SK-N-SH (cell line): ENCODE results near the gene SLC22A14. TPM values are rescaled to one million over a fixed set of nuclear protein-coding genes. Genes with fewer than 3 reads are reported as not detected.

Experiments used
- CTCF ChIA-PET: fragments of 300-600, 350-600 bp; formaldehyde crosslinking; extraction: SDS; loops from one replicate; lab custom pipeline; 2021; lab: Yijun Ruan, JAX
- POLR2A ChIA-PET: fragments of 350-600 bp; sonication (Branson Sonifier 250); formaldehyde crosslinking; extraction: SDS; loops from one replicate; lab custom pipeline; 2020; ENCODE audit warnings: antibody characterized with exemption, inconsistent platforms; lab: Yijun Ruan, JAX
- DNase-seq: peaks from one replicate; pipeline ENCODE4 v3.0.0; 2012
- H2AFZ ChIP-seq: fragments of 200-600 bp; sonication (generic); 2 replicates; pipeline ENCODE4 v1.8.1; 2016; ENCODE audit warnings: antibody characterized with exemption, mild to moderate bottlenecking, low read depth
- H3F3A ChIP-seq: fragments of 200-600 bp; sonication (generic); replicated peaks from 2 replicates; pipeline ENCODE3; 2016; ENCODE audit warnings: antibody characterized with exemption, mild to moderate bottlenecking; ENCODE audit not compliant: insufficient read depth
- H3K27ac ChIP-seq, 2 experiments: fragments of 200-500 bp in 1 of 2; fragments of 200-600 bp in 1 of 2; sonication (Bioruptor generic) in 1 of 2; sonication (generic), shearing (Covaris generic) in 1 of 2; 2 replicates each; pipeline versions ENCODE4 v1.5.1 to v1.6.1; 2014 to 2016; ENCODE audit warnings: low read depth in 2 of 2, inconsistent platforms in 1 of 2, low read length in 1 of 2, mild to moderate bottlenecking in 1 of 2, mixed read lengths in 1 of 2
- H3K27me3 ChIP-seq: fragments of 200-600 bp; sonication (generic), shearing (Covaris generic); 2 replicates; pipeline ENCODE4 v1.6.1; 2016; ENCODE audit warnings: mixed run types; ENCODE audit not compliant: insufficient read depth
- H3K36me3 ChIP-seq, 2 experiments: fragments of 200-500 bp in 1 of 2; fragments of 200-600 bp in 1 of 2; sonication (Bioruptor generic) in 1 of 2; sonication (generic) in 1 of 2; replicated peaks in 1 of 2; 2 replicates each; pipeline versions ENCODE3 to v1.5.1; 2014 to 2016; ENCODE audit warnings: low read length in 1 of 2, mild to moderate bottlenecking in 1 of 2; ENCODE audit not compliant: insufficient read depth in 2 of 2, control insufficient read depth in 1 of 2
- H3K4me1 ChIP-seq, 2 experiments: fragments of 200-500 bp in 1 of 2; fragments of 200-600 bp in 1 of 2; sonication (Bioruptor generic) in 1 of 2; sonication (generic), shearing (Covaris generic) in 1 of 2; 2 replicates each; pipeline versions ENCODE4 v1.5.1 to v1.6.1; 2014 to 2016; ENCODE audit warnings: low read depth in 1 of 2, low read length in 1 of 2, mixed run types in 1 of 2; ENCODE audit not compliant: insufficient read depth in 2 of 2, control insufficient read depth in 1 of 2
- H3K4me2 ChIP-seq: fragments of 200-600 bp; sonication (generic), shearing (Covaris generic); 2 replicates; pipeline ENCODE4 v1.6.1; 2017; ENCODE audit warnings: mixed run types
- H3K4me3 ChIP-seq, 2 experiments: fragments of 200-500 bp in 1 of 2; fragments of 200-600 bp in 1 of 2; sonication (Bioruptor generic) in 1 of 2; sonication (generic), shearing (Covaris generic) in 1 of 2; 2 replicates each; pipeline versions ENCODE4 v1.5.1 to v1.8.1; 2014 to 2016; ENCODE audit warnings: low read depth in 2 of 2, inconsistent platforms in 1 of 2, low read length in 1 of 2, mild to moderate bottlenecking in 1 of 2, mixed read lengths in 1 of 2, moderate library complexity in 1 of 2
- H3K79me2 ChIP-seq: fragments of 200-600 bp; sonication (generic); 2 replicates; pipeline ENCODE4 v1.8.1; 2017; ENCODE audit warnings: mild to moderate bottlenecking; ENCODE audit not compliant: insufficient read depth
- H3K9ac ChIP-seq: fragments of 200-600 bp; sonication (generic); 2 replicates; pipeline ENCODE4 v1.6.1; 2017; ENCODE audit warnings: mixed run types
- H3K9me2 ChIP-seq: fragments of 200-600 bp; sonication (generic); 2 replicates; pipeline ENCODE4 v1.6.1; 2017; ENCODE audit warnings: mixed run types
- H3K9me3 ChIP-seq: fragments of 200-600 bp; sonication (generic); 2 replicates; pipeline ENCODE4 v1.6.1; 2017; ENCODE audit warnings: mixed run types, mild to moderate bottlenecking, moderate library complexity
- H4K20me1 ChIP-seq: fragments of 200-600 bp; sonication (generic); 2 replicates; pipeline ENCODE4 v1.6.1; 2017; ENCODE audit warnings: mild to moderate bottlenecking, mixed run types; ENCODE audit not compliant: insufficient read depth
- CHD2 ChIP-seq: fragments of 150-350 bp; IDR thresholded peaks from 2 replicates; pipeline ENCODE4 v1.6.1; 2018; ENCODE audit warnings: low read length; ENCODE audit not compliant: partially characterized antibody
- CTCF ChIP-seq: fragments of 200-600 bp; sonication (generic); IDR thresholded peaks from 2 replicates; pipeline ENCODE4 v1.6.1; 2017; ENCODE audit warnings: antibody characterized with exemption, mild to moderate bottlenecking, moderate library complexity
- EP300 ChIP-seq, 2 experiments: IDR thresholded peaks; 2 replicates each; pipeline versions ENCODE4 v1.4.0 to v1.6.1; 2012; ENCODE audit warnings: borderline replicate concordance in 1 of 2, low read depth in 1 of 2, low read length in 1 of 2
- EZH2phosphoT487 ChIP-seq: fragments of 200-600 bp; sonication (generic); IDR thresholded peaks from 2 replicates; pipeline ENCODE4 v1.6.1; 2017; ENCODE audit warnings: low read depth, mixed run types, mild to moderate bottlenecking, antibody characterized with exemption, moderate library complexity, borderline replicate concordance
- FOXJ3 ChIP-seq: sonication (generic); formaldehyde crosslinking; IDR thresholded peaks from 2 replicates; pipeline ENCODE4 v1.5.1; 2020; ENCODE audit warnings: mild to moderate bottlenecking, missing genetic modification reagents
- FOXM1 ChIP-seq: IDR thresholded peaks from 2 replicates; pipeline ENCODE4 v1.4.0; 2012; ENCODE audit warnings: low read depth, mild to moderate bottlenecking
- GABPA ChIP-seq: IDR thresholded peaks from 2 replicates; pipeline ENCODE4 v1.4.0; 2012; ENCODE audit warnings: low read depth, mild to moderate bottlenecking
- IRF3 ChIP-seq: fragments of 150-350 bp; IDR thresholded peaks from 2 replicates; pipeline ENCODE4 v1.6.1; 2016; ENCODE audit warnings: mild to moderate bottlenecking, low read depth, low read length
- NRF1 ChIP-seq: IDR thresholded peaks from 2 replicates; pipeline ENCODE4 v1.6.1; 2012; ENCODE audit warnings: low read depth, mild to moderate bottlenecking, low read length
- RFX5 ChIP-seq: IDR thresholded peaks from 2 replicates; pipeline ENCODE4 v1.6.1; 2012; ENCODE audit warnings: mild to moderate bottlenecking, improper control_type of control experiment, low read length
- RXRA ChIP-seq: IDR thresholded peaks from 2 replicates; pipeline ENCODE4 v1.4.0; 2012; ENCODE audit warnings: low read depth, mild to moderate bottlenecking, borderline replicate concordance
- SIN3A ChIP-seq: IDR thresholded peaks from 2 replicates; pipeline ENCODE4 v1.6.1; 2012; ENCODE audit warnings: low read depth, mild to moderate bottlenecking, low read length, moderate library complexity, borderline replicate concordance
- SMC3 ChIP-seq: IDR thresholded peaks from 2 replicates; pipeline ENCODE4 v1.6.1; 2012; ENCODE audit warnings: low read depth, low read length, improper control_type of control experiment
- TAF1 ChIP-seq: IDR thresholded peaks from 2 replicates; pipeline ENCODE4 v1.6.1; 2012; ENCODE audit warnings: low read depth, mild to moderate bottlenecking, low read length, moderate library complexity, borderline replicate concordance
- TCF12 ChIP-seq: IDR thresholded peaks from 2 replicates; pipeline ENCODE4 v1.4.0; 2012
- USF1 ChIP-seq: IDR thresholded peaks from 2 replicates; pipeline ENCODE4 v1.4.0; 2012; ENCODE audit warnings: low read depth, borderline replicate concordance
- WGBS: methylation state at CpG from one replicate; pipeline ENCODE4 v1.1.6; 2017; ENCODE audit warnings: low lambda C conversion rate; 5-methylcytosine and 5-hydroxymethylcytosine counted together
- polyA plus RNA-seq, 3 experiments: library from polyadenylated mRNA; depleted of rRNA; stranded (reverse); fragments of >200 nt; gene quantifications; 2 replicates each; pipeline ENCODE4 v1.2.3, GENCODE V29; 2012
- TF ChIP-seq, protein P1 (sequence below): IDR thresholded peaks from 2 replicates; pipeline ENCODE4 v1.6.1; 2012; ENCODE audit warnings: mild to moderate bottlenecking, low read depth, low read length, moderate library complexity

The SLC22A14 gene
- polyA plus RNA-seq, 1 of the 3 experiments (the other 2 are of a cell fraction) = 0.16 TPM

GRCh38 chr3:38312356-38312755 is 30.3 kb downstream of the SLC22A14 start:
- no peak overlapping the region for H3K27ac ChIP-seq
- no peak for DNase-seq
- no peak overlapping the region for H3K4me3 ChIP-seq
- ChIA-PET CTCF (interaction anchor here (0.9 to 3.5 kb wide), 2 partner anchors 15 to 34 kb away, joined by 3 to 15 read pairs; partner anchors contain the start of gene XYLB), POLR2A (no interaction called here)
- no peaks in the 10 kb centered on the region for H3K36me3 ChIP-seq
- H3K27me3 ChIP-seq = no peaks in the 10 kb centered on the region; the same call in 1 of the 2 replicates
- H3K9ac ChIP-seq = no peak overlapping the region
- H3K4me2 ChIP-seq = no peak overlapping the region
- no peak for TF ChIP-seq NRF1
- TF ChIP-seq, protein P1, sequence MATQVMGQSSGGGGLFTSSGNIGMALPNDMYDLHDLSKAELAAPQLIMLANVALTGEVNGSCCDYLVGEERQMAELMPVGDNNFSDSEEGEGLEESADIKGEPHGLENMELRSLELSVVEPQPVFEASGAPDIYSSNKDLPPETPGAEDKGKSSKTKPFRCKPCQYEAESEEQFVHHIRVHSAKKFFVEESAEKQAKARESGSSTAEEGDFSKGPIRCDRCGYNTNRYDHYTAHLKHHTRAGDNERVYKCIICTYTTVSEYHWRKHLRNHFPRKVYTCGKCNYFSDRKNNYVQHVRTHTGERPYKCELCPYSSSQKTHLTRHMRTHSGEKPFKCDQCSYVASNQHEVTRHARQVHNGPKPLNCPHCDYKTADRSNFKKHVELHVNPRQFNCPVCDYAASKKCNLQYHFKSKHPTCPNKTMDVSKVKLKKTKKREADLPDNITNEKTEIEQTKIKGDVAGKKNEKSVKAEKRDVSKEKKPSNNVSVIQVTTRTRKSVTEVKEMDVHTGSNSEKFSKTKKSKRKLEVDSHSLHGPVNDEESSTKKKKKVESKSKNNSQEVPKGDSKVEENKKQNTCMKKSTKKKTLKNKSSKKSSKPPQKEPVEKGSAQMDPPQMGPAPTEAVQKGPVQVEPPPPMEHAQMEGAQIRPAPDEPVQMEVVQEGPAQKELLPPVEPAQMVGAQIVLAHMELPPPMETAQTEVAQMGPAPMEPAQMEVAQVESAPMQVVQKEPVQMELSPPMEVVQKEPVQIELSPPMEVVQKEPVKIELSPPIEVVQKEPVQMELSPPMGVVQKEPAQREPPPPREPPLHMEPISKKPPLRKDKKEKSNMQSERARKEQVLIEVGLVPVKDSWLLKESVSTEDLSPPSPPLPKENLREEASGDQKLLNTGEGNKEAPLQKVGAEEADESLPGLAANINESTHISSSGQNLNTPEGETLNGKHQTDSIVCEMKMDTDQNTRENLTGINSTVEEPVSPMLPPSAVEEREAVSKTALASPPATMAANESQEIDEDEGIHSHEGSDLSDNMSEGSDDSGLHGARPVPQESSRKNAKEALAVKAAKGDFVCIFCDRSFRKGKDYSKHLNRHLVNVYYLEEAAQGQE = no peak
- no peak for TF ChIP-seq TCF12
- no peak for TF ChIP-seq SMC3
- no peak for TF ChIP-seq SIN3A
- no peak for TF ChIP-seq CHD2
- TF ChIP-seq EP300 (IDR thresholded peaks at IDR 0.05; ENCODE audit: borderline replicate concordance in 1 of 2, low read depth in 1 of 2, low read length in 1 of 2) = no peak
- no peak for TF ChIP-seq RXRA
- TF ChIP-seq FOXM1 = no peak
- no peak for TF ChIP-seq GABPA
- TF ChIP-seq TAF1 = no peak
- no peak for TF ChIP-seq IRF3
- TF ChIP-seq FOXJ3 (CRISPR knock-in tag) = no peak
- H2AFZ ChIP-seq = no peak overlapping the region
- WGBS = 69% methylated on average over 3 of the region's 3 CpGs
- H3K9me2 ChIP-seq = no peaks in the 10 kb centered on the region
- H3K79me2 ChIP-seq = no peaks in the 10 kb centered on the region
- peaks cover 0 to 22% of the 10 kb centered on the region in 2 experiments; a peak in 1 of 4 replicates for H3K4me1 ChIP-seq
- H4K20me1 ChIP-seq = no peaks in the 10 kb centered on the region
- no peaks in the 10 kb centered on the region for H3K9me3 ChIP-seq
- no peaks in the 10 kb centered on the region for H3F3A ChIP-seq

DNA sequence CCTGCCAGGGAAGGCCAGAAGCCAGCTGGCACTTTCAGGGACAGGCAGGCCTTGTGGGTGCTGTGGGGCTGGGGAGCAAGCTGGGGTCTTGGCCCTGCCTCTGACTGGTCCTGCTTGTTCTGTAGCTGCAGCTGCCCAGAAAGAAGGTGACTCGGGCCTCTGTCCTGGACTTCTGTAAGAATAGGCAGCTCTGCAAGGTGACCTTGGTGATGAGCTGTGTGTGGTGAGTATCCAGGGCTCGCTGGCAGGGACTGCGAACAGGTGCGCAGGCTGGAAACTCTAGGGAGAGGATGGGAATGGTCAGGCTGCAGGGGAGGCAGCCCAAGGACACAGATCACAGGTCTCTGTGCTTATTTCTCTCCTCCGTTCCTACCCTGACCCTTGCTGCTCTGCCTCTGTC is 31.2 kb downstream of the SLC22A14 start:
- no peaks in the 10 kb centered on the region for H3K9me2 ChIP-seq
- H4K20me1 ChIP-seq = no peaks in the 10 kb centered on the region
- no peak overlapping the region for H3K4me2 ChIP-seq
- H2AFZ ChIP-seq = no peak overlapping the region
- CTCF ChIA-PET = interaction anchor here (0.9 to 3.5 kb wide), 3 partner anchors 15 to 33 kb away, joined by 3 to 15 read pairs (median 3); partner anchors contain the start of gene XYLB
- TF ChIP-seq CTCF (no peak), IRF3 (no peak), TCF12 (no peak), RFX5 (no peak), EZH2phosphoT487 (no peak), USF1 (no peak)
- TF ChIP-seq, all 33 proteins: peak for 0
- WGBS = 68% methylated on average over 5 of the region's 5 CpGs
- POLR2A ChIA-PET = interaction anchor here (1.0 kb wide), 1 partner anchor 176 kb away, joined by 3 read pairs; the partner anchor contains the start of gene ACAA1
- Histone ChIP-seq H3K36me3 (no peaks in the 10 kb centered on the region), H3K4me1 (peaks cover 0 to 22% of the 10 kb centered on the region in 2 experiments; a peak in 1 of 4 replicates), H3K27ac (no peak overlapping the region), H3K79me2 (no peaks in the 10 kb centered on the region), H3F3A (no peaks in the 10 kb centered on the region), H3K4me3 (no peak overlapping the region), H3K9ac (no peak overlapping the region), H3K9me3 (no peaks in the 10 kb centered on the region), H3K27me3 (no peaks in the 10 kb centered on the region; the same call in 1 of the 2 replicates)
- no peak for DNase-seq
